Body of pancreas (tissue), 4 donors: ENCODE data around the gene CBFA2T3. TPM values are rescaled to one million over a fixed set of nuclear protein-coding genes. Genes with fewer than 3 reads are reported as not detected.

Experiments
- ATAC-seq: fragments of 150-250 bp; one replicate; pipeline ENCODE4 v1.9.1; 2016
- DNase-seq, 4 donors: peaks; one replicate each; pipeline ENCODE4 v3.0.0-alpha.2; 2019
- H3K27ac ChIP-seq, 4 donors: fragments of 200-600 bp; sonication (generic); 1 replicate in 3 of 4; 2 replicates in 1 of 4; pipeline versions ENCODE4 v1.5.1 to v1.6.1; 2016 to 2019; ENCODE audit warnings: mild to moderate bottlenecking in 1 of 4, mixed read lengths in 1 of 4, moderate library complexity in 1 of 4
- H3K27me3 ChIP-seq, 2 donors: fragments of 200-600 bp; sonication (generic); one replicate each; pipeline ENCODE4 v1.6.0; 2016; ENCODE audit warnings: mild to moderate bottlenecking in 1 of 2
- H3K36me3 ChIP-seq, 2 donors: fragments of 200-600 bp; sonication (generic); replicated peaks in 1 of 2; 2 replicates each; pipeline ENCODE4 v1.5.1; 2016; ENCODE audit warnings: low read depth in 2 of 2; ENCODE audit not compliant: insufficient read depth in 1 of 2
- H3K4me1 ChIP-seq: fragments of 200-600 bp; sonication (generic); one replicate; pipeline ENCODE4 v1.6.0; 2016
- H3K4me3 ChIP-seq, 2 donors: fragments of 200-600 bp; sonication (generic); 1 replicate in 1 of 2; 2 replicates in 1 of 2; pipeline ENCODE4 v1.5.1; 2016 to 2019
- H3K9me3 ChIP-seq, 3 donors: fragments of 200-600 bp; sonication (generic); 1 replicate in 2 of 3; 2 replicates in 1 of 3; pipeline ENCODE4 v1.5.1; 2016
- CTCF ChIP-seq, 7 experiments: fragments of 450-650 bp in 4 of 7; fragments of 200-600 bp in 3 of 7; sonication (generic) in 3 of 7; IDR thresholded peaks; one replicate each; pipeline ENCODE4 v1.5.1; 2016 to 2019; ENCODE audit warnings: antibody characterized with exemption in 7 of 7
- POLR2A ChIP-seq, 3 donors: fragments of 450-650 bp; IDR thresholded peaks; one replicate each; pipeline ENCODE4 v1.6.1; 2016; ENCODE audit warnings: antibody characterized with exemption in 3 of 3, mild to moderate bottlenecking in 2 of 3
- WGBS, 2 donors: methylation state at CpG; one replicate each; pipeline ENCODE4 v1.1.5; 2017; 5-methylcytosine and 5-hydroxymethylcytosine counted together
- intact Hi-C: fragments of 100-400 bp; cut with DNase I; formaldehyde crosslinking; loops from one replicate; pipeline ENCODE4 v1.15.1; 2023
- total RNA-seq, 2 donors: library from RNA; depleted of rRNA; stranded (reverse); fragments of >200 nt; gene quantifications; one replicate each; pipeline ENCODE4 v1.1.0, GENCODE V29; 2016

Gene CBFA2T3
- total RNA-seq, 2 donors from 2014 or later: 7.8 to 16.2 TPM

- 37 to 48% methylated on average over 8 to 9 of the region's 9 CpGs for WGBS, 2 donors
- DNase-seq (no peak), ATAC-seq (no peak)
- no peak for TF ChIP-seq CTCF (IDR thresholded peaks at IDR 0.05)
- TF ChIP-seq POLR2A (IDR thresholded peaks at IDR 0.05): no peak
- H3K4me1 ChIP-seq: no peaks in the 10 kb centered on the region
- intact Hi-C loops: no loop called here
- H3K9me3 ChIP-seq: no peaks in the 10 kb centered on the region
- H3K36me3 ChIP-seq: no peaks in the 10 kb centered on the region
- peaks cover 0 to 6% of the 10 kb centered on the region in 2 donors for H3K27me3 ChIP-seq
- no peak overlapping the region for H3K4me3 ChIP-seq
- no peak overlapping the region for H3K27ac ChIP-seq
Observed at GRCh38 chr16:89007371-89008249, 30.6 kb upstream of the CBFA2T3 start.

- Histone ChIP-seq H3K4me1 (no peaks in the 10 kb centered on the region), H3K9me3 (peaks cover 0 to 2% (median 0%) of the 10 kb centered on the region in 3 donors), H3K36me3 (no peaks in the 10 kb centered on the region), H3K27me3 (peaks cover 0 to 6% of the 10 kb centered on the region in 2 donors), H3K27ac (no peak overlapping the region), H3K4me3 (no peak overlapping the region)
- intact Hi-C loops: no loop called here
- WGBS, 2 donors: 69% methylated on average over 8 to 24 of the region's 24 CpGs
- no peak for DNase-seq
- ATAC-seq: no peak
- TF ChIP-seq POLR2A (IDR thresholded peaks at IDR 0.05) (no peak), CTCF (IDR thresholded peaks at IDR 0.05) (no peak)
Observed at GRCh38 chr16:89006036-89006752, 29.2 kb upstream of the CBFA2T3 start.

- no peak for ATAC-seq
- no peak overlapping the region for H3K4me3 ChIP-seq
- no peak for DNase-seq
- H3K36me3 ChIP-seq: no peaks in the 10 kb centered on the region
- H3K9me3 ChIP-seq: peaks cover 0 to 6% (median 0%) of the 10 kb centered on the region in 3 donors
- H3K4me1 ChIP-seq: no peaks in the 10 kb centered on the region
- H3K27me3 ChIP-seq: peaks cover 0 to 6% of the 10 kb centered on the region in 2 donors
- TF ChIP-seq POLR2A (IDR thresholded peaks at IDR 0.05) (no peak), CTCF (IDR thresholded peaks at IDR 0.05) (no peak)
- 66 to 72% methylated on average over 18 to 23 of the region's 23 CpGs for WGBS, 2 donors
- H3K27ac ChIP-seq: no peak overlapping the region
- intact Hi-C loops: no loop called here
Observed at GRCh38 chr16:89005201-89006035, 28.4 kb upstream of the CBFA2T3 start.

- Histone ChIP-seq H3K36me3 (no peaks in the 10 kb centered on the region), H3K4me1 (no peaks in the 10 kb centered on the region), H3K4me3 (no peak overlapping the region), H3K27ac (no peak overlapping the region), H3K9me3 (peaks cover 0 to 6% (median 0%) of the 10 kb centered on the region in 3 donors), H3K27me3 (peaks cover 0 to 6% of the 10 kb centered on the region in 2 donors)
- intact Hi-C loops: no loop called here
- 29% methylated on average over 32 to 34 of the region's 34 CpGs for WGBS, 2 donors
- DNase-seq (peak in 2 of 4 donors; percentile 10 to 27), ATAC-seq (peak; percentile 38)
- TF ChIP-seq POLR2A (IDR thresholded peaks at IDR 0.05) (no peak), CTCF (IDR thresholded peaks at IDR 0.05) (no peak)
Observed at GRCh38 chr16:89004209-89004831, 27.3 kb upstream of the CBFA2T3 start.
